GM04504 (cell line): ENCODE results near the gene MAP3K21.

Experiments
- DNase-seq: peaks from one replicate; pipeline ENCODE4 v3.0.0-alpha.2; 2012; ENCODE audit warnings: low read depth

Gene MAP3K21

GRCh38 chr1:233390842-233391737, 63.6 kb downstream of the MAP3K21 start:
- DNase-seq: no peak

DNA sequence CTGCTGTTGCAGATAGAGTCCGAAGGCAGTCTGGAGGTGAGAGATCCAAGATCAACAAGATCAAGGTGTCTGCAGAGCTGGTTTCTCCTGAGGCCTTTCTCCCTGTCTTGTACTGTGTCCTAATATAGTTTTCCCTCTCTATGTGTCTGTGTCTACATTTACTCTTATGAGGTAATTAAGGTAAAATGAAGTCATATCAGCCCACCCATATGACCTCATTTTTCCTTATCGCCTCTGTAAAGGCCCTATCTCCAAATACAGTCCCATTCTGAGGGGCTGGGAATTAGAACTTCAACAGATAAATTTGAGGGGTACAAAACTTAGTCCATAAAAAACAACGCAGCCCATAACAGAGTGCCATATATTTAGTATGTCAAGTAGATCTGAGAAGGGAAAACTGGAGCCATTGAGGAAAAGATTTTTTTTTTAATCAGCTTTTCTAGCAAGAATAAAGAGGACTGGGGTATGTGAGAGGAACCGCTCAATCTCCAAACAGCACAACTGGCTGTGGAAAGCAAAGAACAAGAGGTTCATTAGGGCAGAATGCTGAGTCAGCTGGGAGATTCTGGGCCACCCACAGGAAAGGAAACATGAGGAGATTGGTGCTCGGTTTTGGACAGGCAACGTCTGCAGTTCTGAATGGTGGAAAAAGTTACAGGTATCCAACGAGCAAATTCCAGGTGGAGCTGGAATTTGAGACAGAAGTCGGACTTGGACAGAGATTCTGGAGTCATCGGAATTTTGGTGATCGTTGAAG, 65.7 kb downstream of the MAP3K21 start:
- no peak for DNase-seq

- no peak for DNase-seq
Observed at GRCh38 chr1:233393926-233394680, 66.6 kb downstream of the MAP3K21 start.

DNA sequence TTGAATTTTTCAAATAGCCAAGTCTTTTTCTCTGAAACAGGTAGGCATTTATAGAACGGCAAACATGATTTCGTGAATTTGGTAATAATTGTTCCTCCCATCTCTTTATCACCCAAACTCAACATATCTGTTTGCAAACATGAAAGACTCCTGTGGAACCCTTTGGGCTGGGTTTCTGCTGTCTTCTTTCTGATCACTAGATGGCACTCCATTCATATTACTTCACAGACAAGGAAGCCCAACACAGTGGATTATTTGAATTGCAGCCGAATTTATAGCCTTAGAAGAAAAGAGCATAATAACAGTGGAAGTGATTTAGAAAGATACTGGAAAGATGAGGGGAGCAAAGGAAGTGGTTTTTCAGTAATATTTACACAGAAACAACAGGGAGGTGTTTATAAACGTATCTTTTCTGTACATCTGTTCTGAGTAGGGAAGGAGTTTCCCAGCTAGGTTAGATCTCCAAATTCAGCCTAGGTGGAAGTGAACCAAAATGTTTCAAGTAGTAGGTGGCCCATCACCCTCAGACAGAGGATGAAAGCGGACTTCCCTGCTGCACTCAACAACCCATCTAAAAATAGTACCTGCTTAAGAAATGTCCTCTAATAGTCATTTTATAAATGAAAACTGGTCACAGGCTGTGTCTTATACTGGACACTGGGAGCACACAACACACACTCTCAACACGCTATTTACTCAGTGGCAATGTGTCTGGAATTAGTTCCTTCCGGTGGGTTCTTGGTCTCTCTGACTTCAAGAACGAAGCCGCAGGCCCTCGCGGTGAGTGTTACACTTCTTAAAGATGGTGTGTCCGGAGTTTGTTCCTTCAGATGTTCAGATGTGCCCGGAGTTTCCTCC, 67.6 kb downstream of the MAP3K21 start:
- peak; percentile 21 for DNase-seq

DNA sequence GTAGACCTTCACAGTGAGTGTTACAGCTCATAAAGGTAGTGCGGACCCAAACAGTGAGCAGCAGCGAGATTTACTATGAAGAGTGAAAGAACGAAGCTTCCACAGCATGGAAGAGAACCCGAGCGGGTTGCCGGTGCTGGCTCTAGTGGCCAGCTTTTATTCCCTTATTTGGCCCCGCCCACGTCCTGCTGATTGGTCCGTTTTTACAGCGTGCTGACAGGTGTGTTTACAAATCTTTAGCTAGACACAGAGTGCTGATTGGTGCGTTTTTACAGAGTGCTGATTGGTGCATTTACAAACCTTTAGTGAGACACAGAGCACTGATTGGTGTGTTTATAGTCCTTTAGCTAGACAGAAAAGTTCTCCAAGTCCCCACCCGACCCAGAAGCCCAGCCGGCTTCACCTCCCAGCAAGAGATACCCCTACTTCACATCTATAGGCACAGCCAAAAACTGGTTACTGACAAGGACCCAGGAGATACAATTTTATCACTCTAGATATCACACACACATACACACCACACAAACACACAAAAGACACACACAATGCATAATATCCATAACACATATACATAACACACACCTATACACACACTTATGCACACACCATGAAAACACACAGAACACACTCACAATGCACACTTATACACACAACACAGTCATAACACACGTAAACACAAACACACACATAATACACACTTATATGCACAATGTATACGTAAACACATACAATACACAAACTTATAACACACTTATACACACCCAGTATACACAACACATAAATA, 68.5 kb downstream of the MAP3K21 start:
- no peak for DNase-seq

GRCh38 chr1:233406339-233406960, 78.9 kb downstream of the MAP3K21 start:
- DNase-seq: no peak

DNA sequence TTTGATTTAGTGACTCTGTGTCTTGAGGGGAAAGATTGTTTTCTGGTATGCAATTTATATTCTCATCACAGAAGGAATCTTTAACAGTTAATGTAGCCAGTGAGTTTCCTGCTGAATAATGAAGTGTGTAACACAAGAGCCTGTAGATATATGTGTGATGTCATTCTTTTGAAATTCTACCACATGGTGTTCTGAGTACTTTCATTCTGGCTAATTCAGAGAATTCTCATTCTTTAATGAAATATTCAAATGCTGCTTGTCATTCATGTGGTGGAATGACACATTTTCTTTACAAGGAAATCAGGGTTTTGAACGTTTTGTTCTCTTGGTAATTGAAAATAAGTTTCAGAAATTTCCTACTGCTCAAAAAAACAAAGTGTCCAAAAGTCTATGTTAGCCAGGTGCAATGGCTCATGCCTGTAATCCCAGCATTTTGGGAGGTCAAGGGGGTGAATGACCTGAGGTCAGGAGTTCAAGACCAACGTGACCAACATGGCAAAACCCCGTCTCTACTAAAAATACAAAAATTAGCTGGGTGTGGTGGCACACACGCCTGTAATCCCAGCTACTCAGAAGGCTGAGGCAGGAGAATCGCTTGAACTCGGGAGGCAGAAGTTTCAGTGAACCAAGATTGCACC, 79.6 kb downstream of the MAP3K21 start:
- no peak for DNase-seq

- no peak for DNase-seq
Observed at GRCh38 chr1:233409540-233409939, 82.0 kb downstream of the MAP3K21 start.

DNA sequence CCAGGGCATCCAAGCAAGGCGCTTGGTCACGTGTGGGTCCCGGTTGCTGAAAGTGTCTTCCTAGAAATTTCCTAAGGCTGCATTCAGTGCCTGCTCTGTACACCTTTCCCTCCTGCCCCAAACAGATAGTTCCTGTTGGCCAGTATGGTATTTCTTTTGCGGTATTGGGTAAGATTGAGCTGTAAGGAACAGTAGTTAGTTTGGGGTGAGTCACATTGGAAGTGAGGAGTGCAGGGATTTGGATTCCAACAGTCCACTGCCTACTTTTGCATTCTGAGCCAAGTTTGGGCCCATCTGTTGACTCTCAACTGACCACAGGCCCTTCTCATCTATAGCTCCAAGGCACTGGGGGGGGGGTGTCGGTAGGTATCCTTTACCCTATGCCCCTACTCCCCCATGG, 83.4 kb downstream of the MAP3K21 start:
- no peak for DNase-seq

GRCh38 chr1:233412812-233413211, 85.3 kb downstream of the MAP3K21 start:
- no peak for DNase-seq

GRCh38 chr1:233421293-233421692, 93.8 kb downstream of the MAP3K21 start:
- DNase-seq: no peak

GRCh38 chr1:233424779-233425178, 97.3 kb downstream of the MAP3K21 start:
- no peak for DNase-seq

GRCh38 chr1:233427907-233428306, 100.4 kb downstream of the MAP3K21 start:
- no peak for DNase-seq

GRCh38 chr1:233431753-233432403, 104.4 kb downstream of the MAP3K21 start:
- no peak for DNase-seq

- no peak for DNase-seq
Observed at GRCh38 chr1:233432916-233433315, 105.4 kb downstream of the MAP3K21 start.

- no peak for DNase-seq
Observed at GRCh38 chr1:233433436-233434210, 106.1 kb downstream of the MAP3K21 start.
